T-helper 2 cell treated with Interferon-gamma antibody and Interleukin-4, amounts not matched to agents 100 ng/mL and 5 ng/mL, for 36 hours (primary cell): Measurements from ENCODE around the gene DSCAM. TPM values are rescaled to one million over a fixed set of nuclear protein-coding genes. Genes with fewer than 3 reads are reported as not detected.
"Not testable (repeated sequence)": the region's sequence is repeated elsewhere in the genome, so short reads cannot be mapped to it uniquely, and the experiment has no call there.

Experiments used
- intact Hi-C: fragments of 100-400 bp; cut with micrococcal nuclease; formaldehyde crosslinking; loops from one replicate; pipeline ENCODE4 v1.15.1; 2023
- total RNA-seq: library from RNA; stranded (reverse); gene quantifications from 2 replicates; pipeline ENCODE4 v1.2.3, GENCODE V29; 2022

The DSCAM gene
- total RNA-seq, 1 donor from 2014 or later: not detected

- intact Hi-C loops: no loop called here
These were observed 383.8 kb downstream of the DSCAM start for GRCh38 chr21:40463176-40463575.

- intact Hi-C loops: no loop called here
These were observed 385.9 kb downstream of the DSCAM start for GRCh38 chr21:40461008-40461407.

GRCh38 chr21:40457741-40458140, 389.2 kb downstream of the DSCAM start:
- intact Hi-C loops: no loop called here

- intact Hi-C loops: no loop called here
These were observed 392.9 kb downstream of the DSCAM start for GRCh38 chr21:40454057-40454456.

GRCh38 chr21:40453183-40453582, 393.8 kb downstream of the DSCAM start:
- intact Hi-C loops: no loop called here

- intact Hi-C loops: no loop called here
These were observed 394.4 kb downstream of the DSCAM start for GRCh38 chr21:40452548-40452947.

- intact Hi-C loops: no loop called here
These were observed 399.9 kb downstream of the DSCAM start for GRCh38 chr21:40447016-40447415.

GRCh38 chr21:40445349-40445921, 401.5 kb downstream of the DSCAM start:
- intact Hi-C loops: no loop called here

GRCh38 chr21:40439581-40439980, 407.4 kb downstream of the DSCAM start:
- intact Hi-C loops: not testable (repeated sequence)

GRCh38 chr21:40438616-40439015, 408.3 kb downstream of the DSCAM start:
- intact Hi-C loops: no loop called here

GRCh38 chr21:40436261-40436660, 410.7 kb downstream of the DSCAM start:
- intact Hi-C loops: no loop called here

- intact Hi-C loops: no loop called here
These were observed 413.4 kb downstream of the DSCAM start for GRCh38 chr21:40433538-40433937.

- intact Hi-C loops: no loop called here
These were observed 421.0 kb downstream of the DSCAM start for GRCh38 chr21:40425981-40426380.

DNA sequence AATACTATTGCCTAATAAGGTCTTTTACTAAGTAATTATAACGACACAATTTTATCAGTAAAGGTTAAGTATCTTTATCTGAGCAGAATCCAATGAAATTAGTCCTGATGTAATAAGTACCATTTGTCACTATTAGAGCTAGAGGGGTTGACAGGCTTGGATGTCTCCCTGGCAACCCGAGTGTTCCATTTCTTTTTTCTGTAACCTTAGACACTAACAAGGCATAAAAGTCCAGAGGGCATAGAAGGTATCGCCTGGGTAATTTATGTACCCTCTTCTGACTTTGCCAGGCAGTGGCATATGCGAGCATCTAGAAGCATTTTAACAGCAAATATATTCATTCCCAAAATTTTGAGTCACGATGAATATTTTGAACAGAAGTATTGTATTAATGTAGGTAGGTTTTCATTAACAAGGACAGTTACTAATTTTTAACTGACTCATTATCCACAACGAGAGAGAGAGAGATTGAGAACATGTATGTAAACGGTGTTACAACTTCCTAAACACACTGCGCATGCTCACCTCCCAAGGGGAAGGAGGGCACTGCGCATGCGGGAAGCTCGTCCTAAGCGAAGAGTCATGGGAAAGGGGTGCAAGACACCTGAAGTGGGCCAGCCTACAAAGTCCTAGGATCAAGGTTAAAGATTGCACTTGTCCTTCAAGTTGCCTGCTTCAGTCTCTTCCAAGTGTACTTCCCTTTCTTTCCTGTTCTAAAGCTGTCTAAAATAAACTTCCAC, 423.9 kb downstream of the DSCAM start:
- intact Hi-C loops: no loop called here

DNA sequence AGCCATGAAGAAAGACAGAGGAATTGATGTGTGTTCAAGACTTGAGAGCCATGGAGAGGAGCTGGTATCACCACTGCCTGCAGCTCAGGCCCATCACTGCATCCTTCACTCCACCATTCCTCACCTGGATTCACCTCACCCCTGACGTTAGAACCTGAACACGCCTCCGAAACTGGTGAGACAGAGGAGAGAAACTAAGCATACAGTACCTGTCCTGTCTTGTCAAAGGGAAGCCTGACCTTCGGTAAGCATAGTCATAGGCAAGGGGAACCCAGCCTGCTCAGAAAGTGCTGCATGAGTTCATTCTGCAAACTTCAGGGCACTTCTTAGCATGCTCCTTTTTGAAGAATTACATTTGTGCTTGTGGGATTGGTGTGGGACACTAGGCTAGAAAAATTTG, 425.8 kb downstream of the DSCAM start:
- intact Hi-C loops: no loop called here

DNA sequence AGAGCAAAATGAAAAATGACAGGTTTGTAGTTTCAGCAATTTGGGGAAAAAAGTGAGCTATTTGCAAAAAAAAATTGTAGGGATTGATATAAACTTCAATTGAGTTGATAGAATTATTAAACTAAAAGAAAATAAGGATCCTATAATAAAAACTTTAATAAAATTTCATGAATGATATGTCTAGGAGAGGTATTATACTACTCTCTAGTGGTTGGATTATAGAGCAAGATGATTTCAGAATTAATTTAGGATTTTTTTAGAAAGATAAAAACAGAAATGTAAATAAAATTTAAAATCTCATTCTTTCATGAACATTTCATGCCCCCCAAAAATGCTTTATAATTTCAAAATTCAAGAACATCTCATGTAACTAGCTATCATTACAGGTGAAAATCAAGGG, 430.4 kb downstream of the DSCAM start:
- intact Hi-C loops: no loop called here

DNA sequence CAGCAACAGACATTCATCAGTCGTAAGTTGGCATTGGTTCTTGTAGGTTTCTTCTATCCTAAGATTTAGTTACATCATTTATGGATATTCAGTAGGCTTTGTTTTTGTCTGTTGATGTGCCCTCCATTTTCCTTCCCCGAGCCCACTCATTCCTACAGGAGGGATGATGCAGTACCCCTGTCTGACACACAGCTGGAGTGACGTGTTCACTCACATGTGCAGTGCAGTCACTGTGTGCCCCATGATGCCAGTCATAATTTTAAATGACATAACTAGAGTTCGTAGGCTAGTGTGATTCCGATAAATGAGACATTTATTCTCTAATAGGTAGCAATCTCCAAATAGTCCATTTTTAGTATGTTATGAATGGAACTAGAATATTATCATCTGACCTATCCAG, 438.4 kb downstream of the DSCAM start:
- intact Hi-C loops: no loop called here

DNA sequence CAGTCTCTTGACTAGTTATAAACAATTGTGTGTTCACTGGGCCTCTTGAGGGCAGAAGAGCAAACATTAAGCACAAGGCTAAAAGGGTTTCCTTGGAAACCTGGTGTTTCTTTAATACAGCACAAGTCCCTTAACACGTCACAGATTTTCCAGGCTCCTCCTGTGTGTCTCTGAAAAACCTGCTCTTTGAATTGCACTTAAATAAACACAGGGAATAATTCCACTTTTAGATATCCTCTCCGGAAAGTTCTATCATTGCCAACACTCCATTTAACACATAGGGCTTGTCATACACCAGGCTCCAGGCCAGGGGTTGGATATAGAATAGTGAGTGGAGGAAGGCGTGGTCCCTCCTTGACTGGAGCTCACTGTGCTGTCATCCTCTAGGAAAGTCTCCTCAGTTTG, 442.6 kb downstream of the DSCAM start:
- intact Hi-C loops: no loop called here

GRCh38 chr21:40402884-40403582, 443.9 kb downstream of the DSCAM start:
- intact Hi-C loops: no loop called here

GRCh38 chr21:40395732-40396131, 451.2 kb downstream of the DSCAM start:
- intact Hi-C loops: no loop called here

DNA sequence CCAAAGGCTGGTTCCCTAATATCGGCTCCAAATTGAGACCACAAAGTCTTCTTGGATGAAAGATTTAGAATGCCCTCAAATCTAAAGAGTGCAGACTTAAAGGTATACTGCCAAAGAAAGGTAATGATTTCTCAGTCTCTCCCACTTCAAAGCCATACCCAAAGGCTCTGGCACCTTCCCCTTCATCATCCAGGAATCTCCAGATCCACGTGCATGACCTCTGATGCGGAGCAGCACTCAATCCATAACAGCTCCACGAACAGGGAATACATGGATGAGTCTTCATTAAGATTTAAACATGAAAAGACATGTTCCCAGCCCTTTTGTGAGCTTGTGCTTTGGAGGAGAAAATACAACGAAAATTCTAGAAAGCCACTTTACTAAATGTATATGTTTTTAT, 453.9 kb downstream of the DSCAM start:
- intact Hi-C loops: no loop called here

DNA sequence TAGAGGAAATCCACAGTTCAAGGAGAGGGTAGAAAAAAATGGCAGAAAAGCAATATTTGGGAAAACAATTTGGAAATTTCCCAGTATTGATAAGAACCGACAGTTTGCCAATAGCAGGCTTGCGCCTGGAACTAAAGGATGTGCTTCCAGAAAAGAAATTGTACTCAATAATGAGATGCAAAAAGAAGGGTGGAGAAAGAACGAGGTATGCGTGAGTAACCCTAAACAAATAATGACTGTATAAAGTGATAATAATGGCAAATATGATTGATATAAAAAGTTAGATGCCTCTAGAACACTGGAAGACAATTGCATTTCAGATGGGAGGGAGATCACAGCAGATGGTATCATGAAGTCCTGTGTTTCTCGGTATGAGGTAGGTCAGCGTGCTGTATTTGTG, 458.9 kb downstream of the DSCAM start:
- intact Hi-C loops: loop anchor here (5.0 kb wide), 1 partner anchor 246 kb away; no protein-coding TSS in a partner anchor
